ENCODE results near the gene PTGS2.

Gene PTGS2

GRCh38 chr1:186680245-186681061, at the start of gene PTGS2:
Gene PTGS2, minus strand, starts transcription at chr1:186680423. Its CDS starts 133 bp downstream, at chr1:186680290.
- Histone ChIP-seq H3K4me3 (ENCODE audit: insufficient read depth, low read length, poor library complexity, severe bottlenecking) (no peak within 1 kb of the TSS), H3K27me3 (ENCODE audit: low read length) (no peaks in the 10 kb centered on the region), H3K36me3 (ENCODE audit: low read length) (no peaks in the 10 kb centered on the region), H3K79me2 (ENCODE audit: insufficient read depth, low read length) (no peaks in the 10 kb centered on the region), H4K20me1 (ENCODE audit: low read depth, low read length) (no peaks in the 10 kb centered on the region), H3K27ac (ENCODE audit: low read depth, low read length) (no peak within 1 kb of the TSS), H2AFZ (ENCODE audit: low read depth, low read length, severe bottlenecking) (no peak within 1 kb of the TSS), H3K9me2 (replicated peaks; ENCODE audit: insufficient read depth, low read length) (no peaks in the 10 kb centered on the region), H3F3A (ENCODE audit: insufficient read depth) (no peaks in the 10 kb centered on the region), H3K4me2 (ENCODE audit: low read depth, low read length, poor library complexity, severe bottlenecking) (no peak within 1 kb of the TSS), H3K9me3 (ENCODE audit: insufficient read depth, low read length) (no peaks in the 10 kb centered on the region), H3K9ac (ENCODE audit: low read length) (no peak within 1 kb of the TSS)
- TF ChIP-seq CTCF (IDR thresholded peaks at IDR 0.05; ENCODE audit: insufficient read depth, low read length, poor library complexity, severe bottlenecking) (no peak), EZH2phosphoT487 (conservative IDR thresholded peaks at IDR 0.05; ENCODE audit: low read length) (no peak)

- no peaks in the 10 kb centered on the region for H3F3A ChIP-seq (ENCODE audit: insufficient read depth)
- no peak overlapping the region for H3K4me2 ChIP-seq (ENCODE audit: low read depth, low read length, poor library complexity, severe bottlenecking)
- TF ChIP-seq EZH2phosphoT487 (conservative IDR thresholded peaks at IDR 0.05; ENCODE audit: low read length) = no peak
- TF ChIP-seq CTCF (IDR thresholded peaks at IDR 0.05; ENCODE audit: insufficient read depth, low read length, poor library complexity, severe bottlenecking) = peak; percentile 75
- H3K9ac ChIP-seq (ENCODE audit: low read length) = no peak overlapping the region
- no peaks in the 10 kb centered on the region for H3K27me3 ChIP-seq (ENCODE audit: low read length)
- H4K20me1 ChIP-seq (ENCODE audit: low read depth, low read length) = no peaks in the 10 kb centered on the region
- peak overlapping the region; percentile 64 for H2AFZ ChIP-seq (ENCODE audit: low read depth, low read length, severe bottlenecking)
- no peaks in the 10 kb centered on the region for H3K9me2 ChIP-seq (replicated peaks; ENCODE audit: insufficient read depth, low read length)
- no peak overlapping the region for H3K27ac ChIP-seq (ENCODE audit: low read depth, low read length)
- no peak overlapping the region for H3K4me3 ChIP-seq (ENCODE audit: insufficient read depth, low read length, poor library complexity, severe bottlenecking)
- no peaks in the 10 kb centered on the region for H3K36me3 ChIP-seq (ENCODE audit: low read length)
- H3K79me2 ChIP-seq (ENCODE audit: insufficient read depth, low read length) = no peaks in the 10 kb centered on the region
- no peaks in the 10 kb centered on the region for H3K9me3 ChIP-seq (ENCODE audit: insufficient read depth, low read length)
These were observed 42.6 kb upstream of the PTGS2 start for GRCh38 chr1:186722711-186723309.

- Histone ChIP-seq H3K9me2 (replicated peaks; ENCODE audit: insufficient read depth, low read length) (no peaks in the 10 kb centered on the region), H3K9ac (ENCODE audit: low read length) (no peak overlapping the region), H4K20me1 (ENCODE audit: low read depth, low read length) (no peaks in the 10 kb centered on the region), H2AFZ (ENCODE audit: low read depth, low read length, severe bottlenecking) (no peak overlapping the region), H3K9me3 (ENCODE audit: insufficient read depth, low read length) (no peaks in the 10 kb centered on the region), H3K27ac (ENCODE audit: low read depth, low read length) (no peak overlapping the region), H3K4me2 (ENCODE audit: low read depth, low read length, poor library complexity, severe bottlenecking) (no peak overlapping the region), H3K27me3 (ENCODE audit: low read length) (no peaks in the 10 kb centered on the region), H3F3A (ENCODE audit: insufficient read depth) (no peaks in the 10 kb centered on the region), H3K36me3 (ENCODE audit: low read length) (no peaks in the 10 kb centered on the region), H3K4me3 (ENCODE audit: insufficient read depth, low read length, poor library complexity, severe bottlenecking) (no peak overlapping the region), H3K79me2 (ENCODE audit: insufficient read depth, low read length) (no peaks in the 10 kb centered on the region)
- no peak for TF ChIP-seq CTCF (IDR thresholded peaks at IDR 0.05; ENCODE audit: insufficient read depth, low read length, poor library complexity, severe bottlenecking)
- no peak for TF ChIP-seq EZH2phosphoT487 (conservative IDR thresholded peaks at IDR 0.05; ENCODE audit: low read length)
These were observed 37.1 kb upstream of the PTGS2 start for GRCh38 chr1:186717286-186717685.
